Measurements from ENCODE around the gene TSPAN31.

Gene TSPAN31, protein sequence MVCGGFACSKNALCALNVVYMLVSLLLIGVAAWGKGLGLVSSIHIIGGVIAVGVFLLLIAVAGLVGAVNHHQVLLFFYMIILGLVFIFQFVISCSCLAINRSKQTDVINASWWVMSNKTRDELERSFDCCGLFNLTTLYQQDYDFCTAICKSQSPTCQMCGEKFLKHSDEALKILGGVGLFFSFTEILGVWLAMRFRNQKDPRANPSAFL

DNA sequence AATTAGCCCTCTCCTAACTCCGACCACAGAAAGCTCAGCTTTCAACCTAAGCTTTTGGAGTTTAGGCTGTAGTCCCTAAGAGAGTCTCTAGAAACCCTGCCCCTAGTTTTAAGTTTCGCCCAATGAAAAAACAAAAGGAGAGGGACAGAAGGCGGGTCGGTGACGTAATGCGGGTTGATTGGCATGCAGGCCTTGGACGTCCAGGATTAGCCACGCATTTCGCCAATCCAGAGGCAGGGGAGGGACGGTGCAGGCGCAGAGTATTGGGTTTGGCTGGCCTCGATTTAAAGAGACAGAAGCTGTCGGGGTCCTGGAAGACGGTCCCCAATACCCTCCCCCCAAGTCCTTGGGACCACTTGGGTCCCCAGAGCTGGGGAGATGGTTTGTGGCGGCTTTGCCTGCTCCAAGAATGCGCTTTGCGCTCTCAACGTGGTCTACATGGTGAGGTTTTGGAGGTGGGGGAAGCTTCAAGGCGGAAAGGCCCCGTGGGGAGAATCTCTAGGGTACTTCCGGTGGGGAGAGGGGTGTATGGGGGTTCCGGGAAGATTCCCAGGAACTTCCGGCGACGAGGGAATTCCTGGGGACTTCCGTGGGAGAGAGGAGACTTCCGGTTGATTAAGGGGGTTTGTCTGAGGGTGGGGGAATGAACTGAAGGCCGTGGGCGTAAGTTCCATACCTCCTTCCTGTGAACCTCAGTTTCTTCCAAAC, at the start of gene TSPAN31:
Gene TSPAN31 (plus strand): TSS at position 263 of the 708 bp plus-strand sequence. CDS start 116 bp downstream, at position 379.
- peak within 1 kb of the TSS; percentile 79 to 96 (median 91) for H3K4me2 ChIP-seq
- peak within 1 kb of the TSS; percentile 79 to 98 (median 88) for H3K27ac ChIP-seq
- H3K4me1 ChIP-seq, result peaks cover 46 to 68% (median 53%) of the 10 kb centered on the region in 10 experiments
- H3K9ac ChIP-seq, result peak within 1 kb of the TSS; percentile 84 to 98 (median 87)
- peak in 1 of 11 experiments; percentile 9; a peak in 2 of 22 replicates for TF ChIP-seq Cebpa-rat (IDR thresholded peaks at IDR 0.05)
- peaks cover 0 to 44% (median 9%) of the 10 kb centered on the region in 11 experiments; a peak in 12 of 22 replicates for H4K20me1 ChIP-seq
- H3K4me3 ChIP-seq, result peak within 1 kb of the TSS; percentile 74 to 91 (median 82)
- no peaks in the 10 kb centered on the region for H3K27me3 ChIP-seq
- peaks cover 35 to 46% (median 43%) of the 10 kb centered on the region in 11 experiments for H3K36me3 ChIP-seq
- H3K9me3 ChIP-seq (replicated peaks in 1 of 11), result no peaks in the 10 kb centered on the region

DNA sequence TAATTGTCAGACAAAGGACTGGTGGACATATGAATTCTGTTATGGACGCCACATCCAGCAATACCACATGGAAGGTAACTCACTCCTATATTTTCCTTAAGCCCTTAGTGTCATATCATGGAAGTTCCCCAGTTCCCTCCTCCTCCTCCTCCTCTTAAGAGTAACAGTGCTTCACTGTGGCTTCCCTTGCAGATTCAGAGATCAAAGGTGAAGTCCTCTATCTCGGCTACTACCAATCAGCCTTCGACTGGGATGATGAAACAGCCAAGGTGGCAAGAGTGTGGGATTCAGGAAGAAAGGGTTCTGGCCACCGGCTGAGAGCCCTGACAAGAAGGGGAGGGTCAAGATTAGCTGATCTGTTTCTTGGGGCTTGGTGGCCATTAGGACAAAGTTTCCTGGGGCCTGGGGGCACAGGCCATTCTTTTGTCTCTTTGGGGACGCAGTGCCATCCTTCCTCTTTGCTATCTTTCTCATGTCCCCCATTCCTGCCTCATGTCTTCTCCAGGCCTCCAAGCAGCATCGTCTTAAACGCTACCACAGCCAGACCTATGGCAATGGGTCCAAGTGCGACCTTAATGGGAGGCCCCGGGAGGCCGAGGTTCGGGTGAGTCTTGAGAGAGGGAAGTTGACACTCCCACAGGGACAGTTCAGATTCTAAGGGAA, 48.9 kb upstream of the TSPAN31 start:
- H3K27ac ChIP-seq, result no peak overlapping the region

DNA sequence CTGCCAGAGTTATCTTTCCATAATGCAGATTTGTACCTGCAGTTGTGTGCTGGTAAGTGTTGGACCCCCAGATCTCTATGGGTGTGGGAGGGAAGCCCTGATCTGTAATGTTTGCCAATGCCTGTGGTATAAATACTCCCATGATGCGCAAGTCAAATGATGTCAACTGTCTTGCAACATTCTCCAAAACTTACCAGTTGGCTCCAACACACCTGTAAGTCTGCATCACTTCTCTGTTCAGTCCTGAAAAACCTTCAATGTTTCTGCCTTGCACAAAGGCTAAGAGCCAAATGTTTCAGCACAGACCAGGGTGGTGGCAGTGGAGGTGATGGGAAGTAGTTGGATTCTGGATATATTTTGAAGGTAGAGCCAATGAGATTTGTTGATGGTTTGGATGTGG, 47.8 kb upstream of the TSPAN31 start:
- no peak overlapping the region for H3K9ac ChIP-seq
- peaks cover 51 to 70% (median 64%) of the 10 kb centered on the region in 11 experiments for H3K36me3 ChIP-seq
- TF ChIP-seq Cebpa-rat (IDR thresholded peaks at IDR 0.05), result no peak
- peaks cover 9 to 19% (median 14%) of the 10 kb centered on the region in 10 experiments for H3K4me1 ChIP-seq
- H4K20me1 ChIP-seq, result peaks cover 0 to 24% (median 5%) of the 10 kb centered on the region in 11 experiments; a peak in 8 of 22 replicates
- no peak overlapping the region for H3K4me2 ChIP-seq
- no peaks in the 10 kb centered on the region for H3K27me3 ChIP-seq
- peaks cover 0 to under 1% (median 0%) of the 10 kb centered on the region in 11 experiments; a peak in 1 of 22 replicates for H3K9me3 ChIP-seq (replicated peaks in 1 of 11)
- no peak overlapping the region for H3K27ac ChIP-seq
- no peak overlapping the region for H3K4me3 ChIP-seq

More for the DNA sequence above, 48.9 kb upstream of the TSPAN31 start:
- no peak for TF ChIP-seq Cebpa-rat (IDR thresholded peaks at IDR 0.05)
- Histone ChIP-seq H4K20me1 (peaks cover 0 to 24% (median 5%) of the 10 kb centered on the region in 11 experiments; a peak in 8 of 22 replicates), H3K9me3 (replicated peaks in 1 of 11) (peaks cover 0 to 8% (median 0%) of the 10 kb centered on the region in 11 experiments; a peak in 2 of 22 replicates), H3K4me2 (peak overlapping the region in 5 of 11 experiments; percentile 86 to 98 (median 93); a peak in 6 of 22 replicates), H3K36me3 (peaks cover 40 to 59% (median 53%) of the 10 kb centered on the region in 11 experiments), H3K4me1 (peaks cover 9 to 19% (median 14%) of the 10 kb centered on the region in 10 experiments), H3K9ac (no peak overlapping the region), H3K4me3 (0 out of 20 replicates have a peak overlapping the region, but pooled peaks of 1 of the 10 experiments have one; percentile 73), H3K27me3 (no peaks in the 10 kb centered on the region)

DNA sequence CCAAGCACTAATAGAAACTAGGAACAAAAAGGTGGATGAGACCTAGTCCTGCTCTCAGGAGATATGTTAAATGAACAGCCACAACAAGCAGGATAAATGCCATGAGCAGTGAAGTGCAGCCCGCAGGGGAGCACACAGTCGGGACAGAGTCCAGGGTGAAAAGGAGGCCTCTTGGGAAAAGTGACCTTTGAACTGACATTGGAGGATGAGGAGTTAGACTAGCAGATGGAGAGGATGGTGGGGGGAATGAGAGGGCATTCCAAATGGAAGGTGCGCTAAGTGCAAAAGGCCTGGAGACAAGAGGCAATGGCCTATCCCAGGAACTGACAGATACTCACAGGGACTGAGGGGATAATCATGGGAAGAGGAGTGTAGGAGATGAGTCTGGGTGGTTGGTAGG, 46.4 kb upstream of the TSPAN31 start:
- no peak for TF ChIP-seq Cebpa-rat (IDR thresholded peaks at IDR 0.05)
- no peak overlapping the region for H3K27ac ChIP-seq
- H3K4me1 ChIP-seq, result peaks cover 9 to 15% (median 12%) of the 10 kb centered on the region in 10 experiments
- no peak overlapping the region for H3K4me3 ChIP-seq
- H3K36me3 ChIP-seq, result peaks cover 65 to 84% (median 77%) of the 10 kb centered on the region in 11 experiments
- no peaks in the 10 kb centered on the region for H3K27me3 ChIP-seq
- H3K9ac ChIP-seq, result no peak overlapping the region
- H3K4me2 ChIP-seq, result no peak overlapping the region
- peaks cover 0 to 24% (median 5%) of the 10 kb centered on the region in 11 experiments; a peak in 8 of 22 replicates for H4K20me1 ChIP-seq
- H3K9me3 ChIP-seq (replicated peaks in 1 of 11), result peaks cover 6 to 12% (median 7%) of the 10 kb centered on the region in 11 experiments

DNA sequence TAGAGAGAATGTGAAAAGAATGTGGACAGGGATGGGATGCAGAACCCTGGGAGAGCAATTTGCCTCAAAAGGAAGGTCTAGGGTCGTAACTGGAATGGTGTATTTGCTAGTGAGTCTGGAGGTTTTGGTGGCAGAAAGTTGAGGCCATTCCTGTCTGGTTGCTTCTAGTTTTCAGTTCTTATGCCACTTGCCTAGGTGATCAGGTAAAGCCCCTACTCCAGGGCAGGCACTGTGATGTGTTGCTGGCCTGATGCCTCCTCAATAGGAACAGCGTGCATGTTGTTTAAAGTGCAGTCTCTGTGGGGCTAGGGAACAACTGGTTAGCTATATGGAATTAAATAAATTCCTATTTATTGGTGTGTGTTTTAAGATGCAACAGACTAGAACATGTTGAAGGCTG, 44.5 kb upstream of the TSPAN31 start:
- Histone ChIP-seq H3K27ac (no peak overlapping the region), H3K27me3 (no peaks in the 10 kb centered on the region), H3K4me2 (no peak overlapping the region), H3K36me3 (peaks cover 74 to 99% (median 92%) of the 10 kb centered on the region in 11 experiments), H4K20me1 (peaks cover 0 to 31% (median 2%) of the 10 kb centered on the region in 11 experiments; a peak in 6 of 22 replicates), H3K9me3 (replicated peaks in 1 of 11) (peaks cover 15 to 21% (median 17%) of the 10 kb centered on the region in 11 experiments), H3K9ac (no peak overlapping the region), H3K4me1 (peaks cover 0 to 8% (median 3%) of the 10 kb centered on the region in 10 experiments; a peak in 16 of 20 replicates), H3K4me3 (no peak overlapping the region)
- no peak for TF ChIP-seq Cebpa-rat (IDR thresholded peaks at IDR 0.05)

DNA sequence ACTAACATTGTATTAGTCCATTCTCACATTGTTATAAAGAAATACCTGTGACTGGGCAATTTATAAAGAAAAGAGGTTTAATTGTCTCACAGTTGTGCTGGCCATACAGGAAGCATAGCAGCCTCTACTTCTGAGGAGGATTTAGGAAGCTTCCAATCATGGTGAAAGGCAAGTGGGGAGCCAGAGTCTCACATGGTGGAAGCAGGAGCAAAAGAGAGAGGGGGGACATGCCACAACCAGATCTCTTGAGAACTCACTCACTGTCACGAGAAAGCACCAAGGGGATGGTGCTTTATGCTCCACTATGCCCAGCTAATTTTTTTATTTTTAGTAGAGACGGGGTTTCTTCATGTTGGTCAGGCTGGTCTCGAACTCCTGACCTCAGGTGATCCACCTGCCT, 37.6 kb upstream of the TSPAN31 start:
- Histone ChIP-seq H3K4me1 (no peaks in the 10 kb centered on the region), H3K9ac (no peak overlapping the region), H3K27me3 (no peaks in the 10 kb centered on the region), H3K4me3 (no peak overlapping the region), H4K20me1 (peaks cover 0 to 49% (median 0%) of the 10 kb centered on the region in 11 experiments; a peak in 4 of 22 replicates), H3K4me2 (no peak overlapping the region), H3K9me3 (replicated peaks in 1 of 11) (peaks cover 15 to 29% (median 20%) of the 10 kb centered on the region in 11 experiments), H3K36me3 (peaks cover 64 to 100% (median 78%) of the 10 kb centered on the region in 11 experiments), H3K27ac (no peak overlapping the region)
- TF ChIP-seq Cebpa-rat (IDR thresholded peaks at IDR 0.05), result no peak

DNA sequence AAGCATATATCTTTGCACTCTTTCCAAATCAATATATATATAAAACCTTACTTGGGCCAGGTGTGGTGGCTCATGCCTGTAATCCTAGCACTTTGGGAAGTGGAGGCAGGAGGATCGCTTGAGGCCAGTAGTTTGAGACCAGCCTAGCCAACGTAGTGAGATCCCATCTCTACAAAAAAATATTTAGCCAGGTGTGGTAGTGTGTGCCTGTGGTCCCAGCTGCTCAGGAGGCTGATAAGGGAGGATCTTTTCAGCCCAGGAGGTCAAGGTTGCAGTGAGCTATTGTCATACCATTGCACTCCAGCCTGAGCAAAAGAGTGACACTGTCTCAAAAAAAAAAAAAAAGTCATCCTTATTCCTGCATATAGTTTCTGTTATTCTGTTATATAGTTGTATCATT, 36.5 kb upstream of the TSPAN31 start:
- Histone ChIP-seq H4K20me1 (peaks cover 0 to 47% (median 2%) of the 10 kb centered on the region in 11 experiments; a peak in 6 of 22 replicates), H3K27me3 (no peaks in the 10 kb centered on the region), H3K4me1 (no peaks in the 10 kb centered on the region), H3K27ac (no peak overlapping the region), H3K9me3 (replicated peaks in 1 of 11) (peaks cover 9 to 21% (median 11%) of the 10 kb centered on the region in 11 experiments), H3K4me2 (no peak overlapping the region), H3K9ac (no peak overlapping the region), H3K4me3 (no peak overlapping the region), H3K36me3 (peaks cover 64 to 100% (median 78%) of the 10 kb centered on the region in 11 experiments)
- no peak for TF ChIP-seq Cebpa-rat (IDR thresholded peaks at IDR 0.05)

DNA sequence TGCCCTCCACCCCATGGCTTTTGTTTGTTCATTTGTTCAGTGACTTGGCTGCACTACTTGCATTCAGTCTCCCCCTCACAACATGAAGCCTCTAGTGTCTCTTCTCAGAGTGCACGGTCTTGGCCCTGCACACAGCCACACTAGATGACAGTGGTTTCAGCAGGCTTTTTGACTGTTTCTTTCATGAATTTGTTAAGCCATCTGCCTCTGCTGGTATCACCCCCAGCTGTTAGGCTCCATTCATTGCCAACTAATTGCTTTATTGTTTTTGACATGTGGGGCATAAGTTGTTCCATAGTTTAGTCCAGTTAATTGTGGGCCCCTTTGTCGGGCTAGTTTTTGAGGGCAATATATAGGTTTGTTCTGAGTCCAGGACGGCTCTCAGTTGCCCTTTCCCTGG, 32.1 kb upstream of the TSPAN31 start:
- Histone ChIP-seq H3K27me3 (no peaks in the 10 kb centered on the region), H3K27ac (no peak overlapping the region), H3K4me3 (no peak overlapping the region), H3K36me3 (peaks cover 75 to 100% (median 83%) of the 10 kb centered on the region in 11 experiments), H3K9me3 (replicated peaks in 1 of 11) (peaks cover 0 to 10% (median 0%) of the 10 kb centered on the region in 11 experiments; a peak in 4 of 22 replicates), H3K9ac (no peak overlapping the region), H4K20me1 (peaks cover 0 to 41% (median 0%) of the 10 kb centered on the region in 11 experiments; a peak in 7 of 22 replicates), H3K4me2 (no peak overlapping the region), H3K4me1 (no peaks in the 10 kb centered on the region)
- no peak for TF ChIP-seq Cebpa-rat (IDR thresholded peaks at IDR 0.05)

Data from BLaER1 treated with 17β-estradiol and CSF1 and Interleukin-3, amounts not matched to agents 10 nM and 100 nM (cell line).